NB4 (cell line): Measurements from ENCODE around the gene LDHAL6A.

Experiments
- DNase-seq: peaks from one replicate; pipeline ENCODE4 v3.0.0; 2010; ENCODE audit warnings: low read depth
- H3K4me3 ChIP-seq: one replicate; pipeline ENCODE4 v1.5.1; 2011; ENCODE audit warnings: mild to moderate bottlenecking, low read depth, low read length, moderate library complexity
- CTCF ChIP-seq: IDR thresholded peaks from one replicate; pipeline ENCODE4 v1.5.1; 2012; ENCODE audit warnings: low read depth, low read length
- MAX ChIP-seq: IDR thresholded peaks from 2 replicates; pipeline ENCODE4 v1.6.1; 2011; ENCODE audit warnings: low read depth, low read length
- MYC ChIP-seq: IDR thresholded peaks from 2 replicates; pipeline ENCODE4 v1.6.1; 2011; ENCODE audit warnings: low read depth, low read length
- POLR2A ChIP-seq: IDR thresholded peaks from 2 replicates; pipeline ENCODE4 v1.6.1; 2011; ENCODE audit warnings: mild to moderate bottlenecking; ENCODE audit not compliant: insufficient read length; ENCODE audit errors: extremely low read depth

Gene LDHAL6A

GRCh38 chr11:18491924-18492323, 36.3 kb downstream of the LDHAL6A start:
- DNase-seq = no peak
- TF ChIP-seq POLR2A (no peak), MYC (no peak), CTCF (no peak), MAX (no peak)
- H3K4me3 ChIP-seq = no peak overlapping the region

GRCh38 chr11:18492888-18493287, 37.2 kb downstream of the LDHAL6A start:
- DNase-seq = no peak
- TF ChIP-seq POLR2A (no peak), MYC (no peak), MAX (no peak), CTCF (no peak)
- H3K4me3 ChIP-seq = no peak overlapping the region

GRCh38 chr11:18493310-18493709, 37.7 kb downstream of the LDHAL6A start:
- no peak overlapping the region for H3K4me3 ChIP-seq
- DNase-seq = no peak
- no peak for TF ChIP-seq MYC
- no peak for TF ChIP-seq CTCF

- no peak overlapping the region for H3K4me3 ChIP-seq
- TF ChIP-seq CTCF (no peak), MAX (no peak), POLR2A (no peak), MYC (no peak)
- DNase-seq = peak; percentile 38
Measured at GRCh38 chr11:18495271-18495670, 39.6 kb downstream of the LDHAL6A start.

- no peak for DNase-seq
- no peak overlapping the region for H3K4me3 ChIP-seq
- no peak for TF ChIP-seq POLR2A
Measured at GRCh38 chr11:18495703-18496102, 40.0 kb downstream of the LDHAL6A start.

GRCh38 chr11:18498039-18498438, 42.4 kb downstream of the LDHAL6A start:
- no peak for DNase-seq
- H3K4me3 ChIP-seq = no peak overlapping the region
- TF ChIP-seq POLR2A (no peak), MAX (no peak), CTCF (no peak), MYC (no peak)
